Measurements from ENCODE around the gene TPCN2.

The TPCN2 gene

GRCh38 chr11:69058511-69059270, 10.0 kb downstream of the TPCN2 start:
- DNase-seq (ENCODE audit: low read depth), result no peak

DNA sequence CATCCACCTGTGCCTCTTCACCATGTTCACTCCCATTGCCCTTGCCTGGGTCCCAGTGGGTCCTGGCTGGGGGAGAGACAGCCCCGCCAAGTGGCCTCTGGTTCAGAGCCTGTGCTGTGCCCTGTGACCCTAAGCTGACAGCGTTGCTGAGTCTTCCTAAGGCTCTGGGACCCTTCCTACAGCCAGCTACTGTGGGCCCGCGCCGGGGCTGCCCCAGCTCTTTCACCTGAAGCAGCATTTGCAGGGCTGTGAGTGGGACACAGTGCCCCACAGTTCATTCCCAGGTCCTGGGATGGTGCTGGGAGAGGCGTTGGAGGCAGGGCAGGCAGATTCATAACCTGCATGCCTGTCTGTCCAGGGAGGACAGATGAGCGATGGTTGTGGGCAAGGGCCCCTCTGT, 10.7 kb downstream of the TPCN2 start:
- DNase-seq (ENCODE audit: low read depth), result no peak

DNA sequence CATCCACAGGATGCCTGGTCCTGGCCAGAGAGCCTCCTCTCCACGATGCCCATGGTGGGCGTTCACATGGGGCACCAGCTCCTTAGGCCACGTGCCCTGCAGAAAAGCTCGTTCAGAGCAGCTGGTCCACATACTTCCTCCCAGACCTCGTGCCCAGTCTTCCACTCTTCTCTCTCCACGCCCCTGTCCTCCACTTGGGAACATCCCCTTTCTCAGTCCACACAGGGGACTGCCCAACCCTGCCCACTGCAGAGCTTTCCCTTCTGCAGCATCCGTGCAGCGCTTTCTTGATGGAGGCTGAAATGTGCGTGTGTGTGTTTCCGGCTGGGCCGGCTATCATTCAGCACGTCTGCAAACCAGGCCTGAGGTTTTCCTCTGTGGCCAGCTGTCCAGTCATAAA, 11.3 kb downstream of the TPCN2 start:
- DNase-seq (ENCODE audit: low read depth), result no peak

GRCh38 chr11:69060806-69061712, 12.3 kb downstream of the TPCN2 start:
- no peak for DNase-seq (ENCODE audit: low read depth)

DNA sequence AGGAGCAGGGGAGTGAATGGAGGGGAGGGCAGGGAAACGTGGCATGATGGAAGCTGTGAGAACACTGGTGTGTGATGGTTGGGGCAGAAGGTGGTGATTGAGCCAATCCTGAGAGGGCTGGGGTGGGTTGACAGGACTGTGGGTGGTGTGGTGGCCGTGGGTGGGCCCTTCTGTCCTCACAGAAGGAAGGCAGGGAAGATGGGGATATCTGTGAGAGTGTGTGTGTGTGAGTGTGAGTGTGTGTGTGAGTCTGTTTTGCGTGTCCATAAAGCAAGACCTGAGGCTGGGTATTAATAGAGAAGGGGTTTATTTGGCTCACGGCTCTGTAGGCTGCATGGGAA, 13.0 kb downstream of the TPCN2 start:
- DNase-seq (ENCODE audit: low read depth), result no peak

DNA sequence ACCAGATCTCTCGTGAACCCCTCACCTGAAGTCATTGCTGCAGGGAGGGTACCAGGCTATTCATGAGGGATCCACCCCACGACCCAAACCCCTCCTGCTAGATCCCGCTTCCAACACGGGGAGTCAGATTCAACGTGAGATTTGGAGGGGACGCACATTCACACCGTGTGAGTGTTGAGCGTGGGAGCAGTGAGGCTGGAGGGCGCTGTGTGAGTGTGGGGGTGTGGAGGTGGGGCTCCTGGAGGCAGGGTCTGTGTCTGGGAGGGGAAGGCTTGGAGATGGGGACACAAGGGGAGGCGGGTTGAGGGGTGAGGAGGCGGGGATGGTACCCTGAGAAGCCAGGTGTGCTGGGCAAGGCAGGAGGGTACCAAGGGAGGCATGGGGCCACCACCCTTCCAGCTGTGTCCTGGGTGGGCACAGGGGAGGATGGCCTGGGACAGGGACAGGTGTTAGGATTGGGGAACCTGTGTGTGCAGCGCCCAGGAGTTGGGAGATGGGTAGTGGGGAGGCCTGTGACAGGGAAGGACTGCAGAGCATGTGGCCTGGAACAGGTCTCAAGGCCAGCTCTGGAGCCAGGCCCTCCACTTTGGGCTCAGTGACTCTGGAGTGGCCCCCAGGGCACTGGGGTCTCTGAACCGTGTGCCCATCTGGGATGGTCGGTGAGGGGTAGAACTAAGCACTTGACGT, 13.6 kb downstream of the TPCN2 start:
- no peak for DNase-seq (ENCODE audit: low read depth)

DNA sequence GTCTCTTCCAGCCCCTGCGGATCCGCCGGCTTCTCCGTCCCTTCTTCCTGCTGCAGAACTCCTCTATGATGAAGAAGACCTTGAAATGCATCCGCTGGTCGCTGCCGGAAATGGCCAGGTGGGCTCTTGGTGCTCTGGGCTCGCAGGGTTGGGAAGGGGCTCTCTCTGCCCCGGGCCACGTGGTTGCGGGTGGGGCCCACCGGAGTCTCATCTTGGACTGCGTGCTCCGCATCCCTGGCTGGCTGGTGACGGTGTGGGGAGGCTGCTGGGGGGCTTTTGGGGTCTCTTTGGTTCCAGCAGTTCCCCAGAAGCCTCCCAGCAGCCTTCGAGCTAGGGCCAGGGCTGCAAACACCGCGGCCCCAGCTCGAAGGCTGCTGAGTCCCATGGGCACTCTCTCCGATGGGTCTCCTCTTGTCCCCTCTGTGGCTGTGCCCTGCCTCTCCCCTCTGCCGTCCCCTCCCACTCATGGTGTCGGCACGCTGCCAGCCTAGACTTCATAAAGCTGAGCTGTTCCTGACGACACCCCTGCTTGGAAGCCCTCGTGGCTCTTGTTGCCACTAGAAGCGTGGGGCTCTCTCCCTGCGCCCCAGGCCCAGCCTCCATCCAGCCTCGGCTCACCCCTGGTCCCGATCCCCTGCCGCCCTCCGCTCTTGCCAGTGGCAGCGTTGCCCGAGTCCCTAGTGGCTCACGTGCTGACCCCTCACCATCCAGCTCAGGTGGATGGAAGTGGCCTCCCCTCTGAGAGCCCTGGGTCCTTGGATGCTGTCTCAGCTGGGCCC, 14.3 kb downstream of the TPCN2 start:
- no peak for DNase-seq (ENCODE audit: low read depth)

- no peak for DNase-seq (ENCODE audit: low read depth)
These were observed 15.0 kb downstream of the TPCN2 start for GRCh38 chr11:69063652-69064260.

DNA sequence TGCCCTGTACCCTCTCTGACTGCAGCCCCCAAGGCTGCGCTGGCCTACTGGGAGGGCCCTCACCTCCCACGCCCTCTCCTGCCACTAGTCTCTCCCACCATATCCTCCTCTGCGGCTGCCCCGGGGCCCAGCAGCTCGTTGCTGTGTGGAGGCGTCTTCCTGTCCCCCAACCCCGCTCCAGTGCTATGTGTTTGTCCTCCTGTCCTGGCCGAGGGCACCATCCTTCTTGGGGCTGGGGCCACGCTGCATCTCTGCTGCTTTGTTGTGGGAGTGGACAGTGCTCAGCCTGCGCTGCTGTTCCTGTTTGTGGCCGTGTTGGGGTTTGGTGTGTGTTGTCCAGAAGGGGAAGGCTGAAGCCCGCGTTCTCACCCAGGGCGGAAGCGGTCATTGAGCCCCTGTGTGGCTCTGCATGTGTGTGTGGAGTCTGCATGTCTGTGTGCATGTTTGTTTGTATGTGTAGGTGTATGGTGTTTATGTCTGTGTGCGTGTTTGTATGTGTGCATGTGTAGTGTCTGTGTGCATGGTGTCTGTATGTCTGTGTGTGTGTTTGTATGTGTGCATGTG, 15.7 kb downstream of the TPCN2 start:
- DNase-seq (ENCODE audit: low read depth), result no peak

DNA sequence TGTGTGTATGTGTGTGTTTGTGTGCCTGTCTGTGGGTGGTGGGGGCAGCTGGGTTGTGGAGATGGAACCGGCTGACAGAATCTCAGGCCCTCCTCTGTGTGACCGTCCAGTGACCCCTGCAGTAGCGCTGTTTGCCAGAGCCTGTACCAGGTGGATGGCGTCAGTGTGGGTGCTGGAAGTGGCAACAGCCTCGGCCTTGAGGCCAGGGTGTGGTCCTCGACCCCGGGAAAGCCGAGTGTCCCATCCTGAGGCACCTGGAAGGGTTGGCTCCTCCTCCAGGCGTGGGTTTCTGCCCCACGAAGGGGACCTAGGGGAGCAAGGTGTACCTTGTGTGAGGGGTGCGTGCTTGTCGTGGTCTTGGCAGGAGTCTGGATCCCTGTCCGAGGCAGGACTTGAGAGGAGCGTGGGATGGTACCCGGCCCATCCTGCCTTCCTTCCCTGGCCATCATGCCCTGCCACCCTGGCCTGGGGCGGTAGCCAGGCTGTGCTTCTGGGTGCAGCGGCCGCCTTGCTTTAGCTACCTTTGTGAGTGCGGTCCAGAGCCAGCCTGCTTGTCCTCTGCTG, 16.5 kb downstream of the TPCN2 start:
- no peak for DNase-seq (ENCODE audit: low read depth)

GRCh38 chr11:69066122-69067112, 17.7 kb downstream of the TPCN2 start:
- DNase-seq (ENCODE audit: low read depth), result no peak

- no peak for DNase-seq (ENCODE audit: low read depth)
These were observed 18.5 kb downstream of the TPCN2 start for GRCh38 chr11:69067200-69067599.

DNA sequence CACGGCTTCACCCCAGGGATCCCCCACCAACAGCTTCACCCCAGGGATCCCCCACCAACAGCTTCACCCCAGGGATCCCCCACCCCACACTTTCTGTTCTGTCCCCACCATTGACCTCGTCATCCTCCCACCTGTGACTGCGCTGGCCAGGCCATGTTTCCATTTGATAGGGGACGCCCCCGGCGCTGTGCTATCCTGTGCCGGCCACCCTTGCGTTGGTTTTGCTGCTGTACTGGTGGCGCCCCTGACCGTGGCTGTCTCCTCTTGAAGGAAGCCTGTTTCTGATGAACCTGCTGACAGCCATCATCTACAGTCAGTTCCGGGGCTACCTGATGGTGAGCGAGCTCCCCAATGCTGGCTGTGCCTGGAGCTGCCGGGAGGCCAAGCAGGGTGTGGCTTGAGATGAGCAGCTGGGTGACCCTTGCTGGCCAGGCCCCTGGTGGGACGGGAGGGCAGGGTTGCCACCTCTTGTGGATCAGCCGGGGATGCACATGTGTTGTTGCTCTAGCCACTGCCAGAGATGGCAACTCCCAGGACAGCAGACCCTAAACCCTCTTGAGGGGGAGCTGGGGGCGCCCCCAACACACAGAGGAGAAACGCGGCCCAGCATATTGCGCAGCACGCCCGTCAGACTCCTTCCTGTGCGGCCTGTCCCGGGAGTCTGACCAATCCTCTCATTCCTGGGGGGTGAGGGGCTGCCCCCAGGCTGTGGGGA, 22.5 kb downstream of the TPCN2 start:
- no peak for DNase-seq (ENCODE audit: low read depth)

- no peak for DNase-seq (ENCODE audit: low read depth)
These were observed 23.2 kb downstream of the TPCN2 start for GRCh38 chr11:69071956-69072355.

- DNase-seq (ENCODE audit: low read depth), result no peak
These were observed 24.7 kb downstream of the TPCN2 start for GRCh38 chr11:69073469-69073868.

DNA sequence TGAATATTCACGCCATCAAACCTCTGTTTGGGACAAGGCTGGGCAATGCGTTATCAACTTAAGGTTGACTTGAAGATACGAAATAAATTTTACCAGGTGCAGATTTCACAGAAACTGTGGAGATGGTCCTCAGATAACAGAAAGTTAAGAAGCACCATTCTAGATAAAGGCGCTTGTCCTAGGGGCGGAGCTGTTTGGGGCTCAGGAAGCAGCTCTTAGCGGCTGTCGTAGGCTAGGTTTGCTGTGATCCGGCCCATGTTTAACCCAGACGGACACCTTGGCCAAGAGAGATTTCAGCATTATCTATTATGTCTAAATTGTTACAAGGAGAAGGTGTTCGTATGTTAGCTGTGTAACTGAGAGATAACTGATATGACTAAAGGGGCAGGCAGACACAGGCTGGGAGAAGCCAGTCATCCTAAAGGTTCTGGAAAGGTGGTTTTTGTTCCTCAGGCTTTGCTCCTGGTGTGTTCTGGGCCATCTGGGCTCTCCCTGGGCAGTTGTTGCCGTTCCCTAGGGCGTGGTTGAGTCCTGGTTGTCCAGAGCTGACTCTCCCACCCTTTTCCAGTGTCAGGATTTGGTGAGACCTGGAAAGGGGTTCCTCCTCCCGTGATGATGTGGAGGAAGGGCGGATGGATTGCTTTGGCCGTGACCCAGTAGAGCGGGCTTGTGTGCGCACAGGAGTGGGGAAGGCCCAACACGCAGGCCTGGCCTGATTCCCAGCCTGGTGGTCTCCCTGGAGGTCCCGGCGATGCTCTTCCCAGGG, 25.8 kb downstream of the TPCN2 start:
- DNase-seq (ENCODE audit: low read depth), result no peak

GRCh38 chr11:69075421-69076128, 26.8 kb downstream of the TPCN2 start:
- peak; percentile 96 for DNase-seq (ENCODE audit: low read depth)

Measured in GM04503 (cell line).